KMS-11 (cell line): Measurements from ENCODE around the gene SHISA2.

Experiments used
- H2AFZ ChIP-seq: fragments of 200-600 bp; sonication (generic); 2 replicates; pipeline ENCODE4 v1.6.1; 2016; ENCODE audit warnings: antibody characterized with exemption, mixed run types, low read depth
- H3K27ac ChIP-seq: fragments of 200-600 bp; sonication (generic); 2 replicates; pipeline ENCODE4 v1.6.1; 2016; ENCODE audit warnings: mild to moderate bottlenecking, mixed run types
- H3K27me3 ChIP-seq: fragments of 200-600 bp; sonication (generic); 2 replicates; pipeline ENCODE4 v1.6.1; 2017; ENCODE audit warnings: mild to moderate bottlenecking, low read depth, mixed run types, moderate library complexity; ENCODE audit not compliant: insufficient read depth
- H3K36me3 ChIP-seq: fragments of 200-600 bp; sonication (generic); 2 replicates; pipeline ENCODE4 v1.6.1; 2017; ENCODE audit warnings: mild to moderate bottlenecking, mixed run types; ENCODE audit not compliant: insufficient read depth
- H3K4me1 ChIP-seq: fragments of 200-600 bp; sonication (generic); 2 replicates; pipeline ENCODE4 v1.6.1; 2016; ENCODE audit warnings: mild to moderate bottlenecking, low read depth, mixed run types; ENCODE audit not compliant: poor library complexity, severe bottlenecking
- H3K4me2 ChIP-seq: fragments of 200-600 bp; sonication (generic); 2 replicates; pipeline ENCODE4 v1.7.0; 2016; ENCODE audit warnings: mild to moderate bottlenecking, mixed run types
- H3K4me3 ChIP-seq: fragments of 200-600 bp; sonication (generic); IDR thresholded peaks from 2 replicates; pipeline ENCODE4 v1.6.1; 2017; ENCODE audit warnings: low read depth, low read length, mixed read lengths; ENCODE audit not compliant: insufficient read depth
- H3K79me2 ChIP-seq: fragments of 200-600 bp; sonication (generic); 2 replicates; pipeline ENCODE4 v1.6.1; 2016; ENCODE audit warnings: low read depth, mixed run types; ENCODE audit not compliant: insufficient read depth
- H3K9ac ChIP-seq: fragments of 200-600 bp; sonication (generic); 2 replicates; pipeline ENCODE4 v1.6.1; 2016; ENCODE audit warnings: mild to moderate bottlenecking, mixed run types
- H4K20me1 ChIP-seq: fragments of 200-600 bp; sonication (generic); 2 replicates; pipeline ENCODE4 v1.6.1; 2016; ENCODE audit warnings: mild to moderate bottlenecking, mixed run types; ENCODE audit not compliant: insufficient read depth
- CTCF ChIP-seq: fragments of 200-600 bp; sonication (generic); conservative IDR thresholded peaks from 2 replicates; pipeline ENCODE4 v1.6.1; 2017; ENCODE audit warnings: low read depth, mild to moderate bottlenecking, antibody characterized with exemption, low read length, moderate library complexity, mixed read lengths

The SHISA2 gene

GRCh38 chr13:26051231-26051656, 572 bp downstream of the SHISA2 start:
- H3K36me3 ChIP-seq: no peaks in the 10 kb centered on the region
- H3K4me1 ChIP-seq: peaks cover 10% of the 10 kb centered on the region
- 0 out of 2 replicates have a peak overlapping the region, but pooled peaks have one; percentile 25 for H3K4me2 ChIP-seq
- no peak overlapping the region for H3K27ac ChIP-seq
- no peak overlapping the region for H3K4me3 ChIP-seq
- no peaks in the 10 kb centered on the region for H4K20me1 ChIP-seq
- peak overlapping the region; percentile 94 for H2AFZ ChIP-seq
- no peaks in the 10 kb centered on the region for H3K27me3 ChIP-seq
- no peaks in the 10 kb centered on the region for H3K79me2 ChIP-seq
- TF ChIP-seq CTCF: no peak
- peak overlapping the region; percentile 39; the same call in 1 of the 2 replicates for H3K9ac ChIP-seq

- Histone ChIP-seq H4K20me1 (no peaks in the 10 kb centered on the region), H3K4me1 (peaks cover 10% of the 10 kb centered on the region), H3K27me3 (no peaks in the 10 kb centered on the region), H3K36me3 (no peaks in the 10 kb centered on the region), H3K27ac (no peak overlapping the region), H3K9ac (no peak overlapping the region), H3K79me2 (no peaks in the 10 kb centered on the region), H2AFZ (no peak overlapping the region), H3K4me3 (no peak overlapping the region), H3K4me2 (no peak overlapping the region)
- no peak for TF ChIP-seq CTCF
These were observed 1.1 kb downstream of the SHISA2 start for GRCh38 chr13:26050568-26051230.

GRCh38 chr13:26048741-26049140, 3.1 kb downstream of the SHISA2 start:
- Histone ChIP-seq H2AFZ (no peak overlapping the region), H3K79me2 (no peaks in the 10 kb centered on the region), H3K27ac (no peak overlapping the region), H3K4me3 (no peak overlapping the region), H3K36me3 (no peaks in the 10 kb centered on the region), H3K4me1 (peaks cover 10% of the 10 kb centered on the region), H3K9ac (no peak overlapping the region), H3K27me3 (no peaks in the 10 kb centered on the region), H4K20me1 (no peaks in the 10 kb centered on the region), H3K4me2 (no peak overlapping the region)
- TF ChIP-seq CTCF: no peak

GRCh38 chr13:26047040-26047439, 4.8 kb downstream of the SHISA2 start:
- Histone ChIP-seq H2AFZ (no peak overlapping the region), H3K4me3 (no peak overlapping the region), H3K27me3 (no peaks in the 10 kb centered on the region), H3K79me2 (no peaks in the 10 kb centered on the region), H3K27ac (no peak overlapping the region), H3K36me3 (no peaks in the 10 kb centered on the region), H3K4me2 (no peak overlapping the region), H4K20me1 (no peaks in the 10 kb centered on the region), H3K4me1 (peaks cover under 1% of the 10 kb centered on the region), H3K9ac (no peak overlapping the region)
- no peak for TF ChIP-seq CTCF
